Gastroesophageal sphincter (tissue), 4 donors: Measurements from ENCODE around the gene NOL4L. TPM values are rescaled to one million over a fixed set of nuclear protein-coding genes. Genes with fewer than 3 reads are reported as not detected.

ENCODE experiments used
- ATAC-seq: fragments of 150-250 bp; one replicate; pipeline ENCODE4 v1.9.1; 2016; ENCODE audit warnings: mild to moderate bottlenecking, moderate library complexity
- H3K27ac ChIP-seq, 4 donors: fragments of 200-600 bp; sonication (generic) in 3 of 4; 1 replicate in 3 of 4; 2 replicates in 1 of 4; pipeline ENCODE4 v1.5.1; 2016 to 2019
- H3K27me3 ChIP-seq: fragments of 200-600 bp; sonication (generic); one replicate; pipeline ENCODE4 v1.5.1; 2019
- H3K36me3 ChIP-seq, 2 donors: fragments of 200-600 bp; sonication (generic); one replicate each; pipeline ENCODE4 v1.5.1; 2019; ENCODE audit warnings: control low read depth in 1 of 2
- H3K4me1 ChIP-seq, 3 donors: fragments of 200-600 bp; sonication (generic); 1 replicate in 2 of 3; 2 replicates in 1 of 3; pipeline ENCODE4 v1.5.1; 2016 to 2019; ENCODE audit warnings: control low read depth in 2 of 3
- H3K4me3 ChIP-seq, 2 donors: fragments of 200-600 bp; sonication (generic); one replicate each; pipeline ENCODE4 v1.5.1; 2019; ENCODE audit warnings: mild to moderate bottlenecking in 1 of 2, moderate library complexity in 1 of 2
- H3K9me3 ChIP-seq, 3 donors: fragments of 200-600 bp; sonication (generic); one replicate each; pipeline ENCODE4 v1.5.1; 2017 to 2019; ENCODE audit warnings: control low read depth in 2 of 3
- EP300 ChIP-seq: sonication (generic); formaldehyde crosslinking; IDR thresholded peaks from one replicate; pipeline ENCODE4 v1.6.1; 2017; ENCODE audit warnings: antibody characterized with exemption, mild to moderate bottlenecking
- POLR2A ChIP-seq, 2 donors: fragments of 450-650 bp; IDR thresholded peaks; one replicate each; pipeline ENCODE4 v1.6.1; 2017; ENCODE audit warnings: antibody characterized with exemption in 2 of 2, mild to moderate bottlenecking in 2 of 2, moderate library complexity in 1 of 2
- POLR2AphosphoS5 ChIP-seq: sonication (generic); formaldehyde crosslinking; IDR thresholded peaks from one replicate; pipeline ENCODE4 v1.6.1; 2017; ENCODE audit warnings: antibody characterized with exemption
- WGBS, 2 donors: methylation state at CpG; one replicate each; pipeline ENCODE4 v1.1.5; 2018; ENCODE audit warnings: low coverage in 1 of 2; 5-methylcytosine and 5-hydroxymethylcytosine counted together
- total RNA-seq, 4 donors: library from RNA; depleted of rRNA; stranded (reverse); fragments of >200 nt; gene quantifications; one replicate each; pipeline ENCODE4 v1.1.0, GENCODE V29; 2016
- TF ChIP-seq, protein P1 (sequence below), 4 experiments: fragments of 200-600 bp in 2 of 4; fragments of 450-650 bp in 2 of 4; sonication (generic) in 1 of 4; IDR thresholded peaks; one replicate each; pipeline ENCODE4 v1.5.1; 2017 to 2019; ENCODE audit warnings: antibody characterized with exemption in 4 of 4, mild to moderate bottlenecking in 2 of 4, moderate library complexity in 2 of 4

Gene NOL4L
- total RNA-seq, 4 donors from 2014 or later, result 9.0 to 14.7 (median 10.8) TPM

- Histone ChIP-seq H3K27ac (no peak overlapping the region), H3K36me3 (no peaks in the 10 kb centered on the region), H3K4me1 (peaks cover 0 to 13% (median 2%) of the 10 kb centered on the region in 3 donors), H3K9me3 (no peaks in the 10 kb centered on the region), H3K4me3 (no peak overlapping the region), H3K27me3 (peaks cover 19% of the 10 kb centered on the region)
- ATAC-seq, result no peak
- TF ChIP-seq POLR2AphosphoS5, result no peak
- TF ChIP-seq POLR2A (IDR thresholded peaks at IDR 0.05), result no peak
- no peak for TF ChIP-seq EP300
- TF ChIP-seq, protein P1, sequence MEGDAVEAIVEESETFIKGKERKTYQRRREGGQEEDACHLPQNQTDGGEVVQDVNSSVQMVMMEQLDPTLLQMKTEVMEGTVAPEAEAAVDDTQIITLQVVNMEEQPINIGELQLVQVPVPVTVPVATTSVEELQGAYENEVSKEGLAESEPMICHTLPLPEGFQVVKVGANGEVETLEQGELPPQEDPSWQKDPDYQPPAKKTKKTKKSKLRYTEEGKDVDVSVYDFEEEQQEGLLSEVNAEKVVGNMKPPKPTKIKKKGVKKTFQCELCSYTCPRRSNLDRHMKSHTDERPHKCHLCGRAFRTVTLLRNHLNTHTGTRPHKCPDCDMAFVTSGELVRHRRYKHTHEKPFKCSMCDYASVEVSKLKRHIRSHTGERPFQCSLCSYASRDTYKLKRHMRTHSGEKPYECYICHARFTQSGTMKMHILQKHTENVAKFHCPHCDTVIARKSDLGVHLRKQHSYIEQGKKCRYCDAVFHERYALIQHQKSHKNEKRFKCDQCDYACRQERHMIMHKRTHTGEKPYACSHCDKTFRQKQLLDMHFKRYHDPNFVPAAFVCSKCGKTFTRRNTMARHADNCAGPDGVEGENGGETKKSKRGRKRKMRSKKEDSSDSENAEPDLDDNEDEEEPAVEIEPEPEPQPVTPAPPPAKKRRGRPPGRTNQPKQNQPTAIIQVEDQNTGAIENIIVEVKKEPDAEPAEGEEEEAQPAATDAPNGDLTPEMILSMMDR (IDR thresholded peaks at IDR 0.05), result no peak
- 84 to 91% methylated on average over 9 to 14 of the region's 15 CpGs for WGBS, 2 donors
Observed at GRCh38 chr20:32543570-32544259, 41.4 kb downstream of the NOL4L start.

GRCh38 chr20:32542259-32542615 lies 42.9 kb downstream of the NOL4L start:
- peaks cover 19% of the 10 kb centered on the region for H3K27me3 ChIP-seq
- H3K4me3 ChIP-seq, result no peak overlapping the region
- no peaks in the 10 kb centered on the region for H3K9me3 ChIP-seq
- H3K4me1 ChIP-seq, result peaks cover 0 to 28% (median 6%) of the 10 kb centered on the region in 3 donors
- no peaks in the 10 kb centered on the region for H3K36me3 ChIP-seq
- WGBS, 2 donors, result 93 to 100% methylated on average over 3 to 6 of the region's 6 CpGs
- H3K27ac ChIP-seq, result no peak overlapping the region
- no peak for TF ChIP-seq EP300
- ATAC-seq, result no peak

GRCh38 chr20:32541323-32542258 lies 43.5 kb downstream of the NOL4L start:
- WGBS, 2 donors, result 60 to 93% methylated on average over 6 to 7 of the region's 21 CpGs
- ATAC-seq, result no peak
- Histone ChIP-seq H3K9me3 (no peaks in the 10 kb centered on the region), H3K36me3 (no peaks in the 10 kb centered on the region), H3K27ac (no peak overlapping the region), H3K4me1 (peaks cover 0 to 34% (median 10%) of the 10 kb centered on the region in 3 donors), H3K4me3 (no peak overlapping the region), H3K27me3 (peaks cover 19% of the 10 kb centered on the region)
- TF ChIP-seq, protein P1 (IDR thresholded peaks at IDR 0.05), result no peak
- no peak for TF ChIP-seq EP300
- TF ChIP-seq POLR2A (IDR thresholded peaks at IDR 0.05), result no peak
- no peak for TF ChIP-seq POLR2AphosphoS5

DNA sequence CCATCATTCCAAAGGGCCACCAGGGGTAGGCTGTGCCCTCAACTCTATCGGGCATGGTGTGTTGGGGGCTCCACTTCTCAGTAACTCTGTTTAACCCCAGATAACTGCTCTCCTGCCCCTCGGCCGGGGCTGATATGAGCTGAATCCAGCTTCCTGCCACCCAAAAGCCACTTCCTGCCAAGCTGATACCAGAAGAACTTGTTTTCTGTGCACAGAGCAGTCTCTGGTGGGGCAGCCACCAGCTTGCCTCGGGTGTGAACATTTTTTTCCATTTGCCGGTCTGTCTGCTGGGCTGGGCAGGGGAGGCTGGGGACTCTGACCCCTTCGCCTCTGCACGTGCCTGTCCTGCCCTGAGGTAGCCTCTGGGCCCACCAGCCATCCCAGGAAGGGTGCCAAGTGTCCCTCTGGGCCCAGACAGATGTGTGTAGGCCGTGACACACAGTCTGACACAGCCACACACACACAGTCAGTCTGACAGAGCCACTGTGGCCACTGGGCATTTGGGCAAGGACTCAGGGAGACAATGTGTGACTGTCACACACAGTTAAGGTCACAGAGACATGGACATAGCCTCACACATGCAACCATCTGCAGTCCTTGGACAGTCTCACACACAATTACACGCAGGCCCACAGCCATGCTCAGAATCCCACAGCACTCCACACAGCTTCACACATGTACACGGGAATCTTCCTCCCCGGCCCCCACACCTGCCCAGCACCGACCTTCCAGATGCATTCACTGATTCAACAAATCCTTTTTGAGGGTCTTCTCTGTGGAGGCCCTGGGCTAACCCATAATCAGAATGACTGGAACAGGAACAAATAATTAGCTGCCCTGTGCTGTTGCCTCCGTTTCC lies 45.1 kb downstream of the NOL4L start:
- no peaks in the 10 kb centered on the region for H3K9me3 ChIP-seq
- H3K27ac ChIP-seq, result peak overlapping the region in 1 of 4 donors; percentile 16
- H3K4me3 ChIP-seq, result no peak overlapping the region
- 79% methylated on average over 3 of the region's 13 CpGs; no CpG with 5 or more reads in 1 of the 2 donors for whole genome bisulfite sequencing, 2 donors
- no peak for ATAC-seq
- H3K27me3 ChIP-seq, result peaks cover 19% of the 10 kb centered on the region
- H3K4me1 ChIP-seq, result peaks cover 0 to 43% (median 10%) of the 10 kb centered on the region in 3 donors
- no peaks in the 10 kb centered on the region for H3K36me3 ChIP-seq
- TF ChIP-seq, protein P1 (IDR thresholded peaks at IDR 0.05), result no peak
- TF ChIP-seq EP300, result no peak
- no peak for TF ChIP-seq POLR2AphosphoS5
- TF ChIP-seq POLR2A (IDR thresholded peaks at IDR 0.05), result no peak
